RPMI8226 (cell line): ENCODE data around the gene FKBP4.
A peak's percentile ranks its signal among the peaks of the same experiment; 100 is the strongest.

ENCODE experiments used
- DNase-seq: peaks from one replicate; pipeline ENCODE4 v3.0.0-alpha.2; 2015

Gene FKBP4

GRCh38 chr12:2813214-2814185 lies 18.7 kb downstream of the FKBP4 start:
- DNase-seq = peak; percentile 82

DNA sequence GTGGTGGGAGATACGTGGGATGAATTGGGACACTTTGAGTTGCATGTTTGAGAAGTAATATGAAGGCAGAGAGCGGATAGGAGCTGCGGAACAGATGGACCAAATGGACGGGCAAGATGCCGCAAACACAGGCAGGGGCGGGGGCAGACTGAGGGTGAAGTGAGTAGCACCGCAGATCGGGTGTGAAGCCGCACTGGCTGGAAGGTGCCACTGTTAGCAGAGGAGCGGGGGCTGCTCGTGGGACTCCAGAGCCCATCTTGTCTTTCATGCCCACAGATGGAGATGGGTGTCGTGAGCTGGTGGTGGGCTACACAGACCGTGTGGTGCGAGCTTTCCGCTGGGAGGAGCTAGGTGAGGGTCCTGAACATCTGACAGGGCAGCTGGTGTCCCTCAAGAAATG lies 25.0 kb downstream of the FKBP4 start:
- DNase-seq = no peak

GRCh38 chr12:2820432-2820831 lies 25.7 kb downstream of the FKBP4 start:
- no peak for DNase-seq

DNA sequence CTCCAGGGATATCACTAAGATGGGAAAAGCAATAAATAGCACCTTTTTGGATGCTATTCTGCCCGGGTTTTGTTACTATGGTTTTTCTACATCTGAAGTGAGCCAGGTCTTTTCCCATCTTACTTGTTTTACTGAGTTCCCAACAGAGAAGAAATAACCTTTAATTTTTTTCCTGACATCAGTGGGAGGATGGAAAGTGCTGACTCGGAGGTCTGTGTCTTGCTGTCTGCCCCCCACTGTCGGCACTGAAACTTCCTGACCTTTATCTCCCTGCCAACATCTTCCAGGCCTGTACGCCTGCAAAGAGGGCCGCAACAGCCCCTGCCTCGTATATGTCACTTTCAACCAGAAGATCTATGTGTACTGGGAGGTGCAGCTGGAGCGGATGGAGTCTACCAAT lies 28.7 kb downstream of the FKBP4 start:
- DNase-seq = no peak

- no peak for DNase-seq
These were observed 29.8 kb downstream of the FKBP4 start for GRCh38 chr12:2824541-2824940.

DNA sequence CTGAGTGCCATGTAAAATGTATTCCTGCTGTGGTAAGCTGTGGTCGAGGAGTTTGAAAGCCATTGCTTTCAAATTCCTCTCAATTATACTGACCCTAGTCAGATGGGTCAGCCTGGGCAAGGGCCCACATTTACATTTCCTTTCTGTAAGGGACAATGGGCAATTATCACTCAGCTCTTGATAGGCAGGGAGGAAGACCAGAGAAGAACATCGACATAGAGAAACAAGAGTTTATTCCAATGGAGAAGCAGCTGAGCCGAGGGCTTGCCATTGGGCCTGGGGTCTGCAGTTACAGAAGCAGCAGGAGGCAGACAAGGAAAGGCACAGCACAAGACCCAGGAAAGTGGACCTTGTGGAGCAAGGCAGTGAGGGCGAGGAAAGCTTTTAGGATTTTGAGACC lies 30.4 kb downstream of the FKBP4 start:
- no peak for DNase-seq

DNA sequence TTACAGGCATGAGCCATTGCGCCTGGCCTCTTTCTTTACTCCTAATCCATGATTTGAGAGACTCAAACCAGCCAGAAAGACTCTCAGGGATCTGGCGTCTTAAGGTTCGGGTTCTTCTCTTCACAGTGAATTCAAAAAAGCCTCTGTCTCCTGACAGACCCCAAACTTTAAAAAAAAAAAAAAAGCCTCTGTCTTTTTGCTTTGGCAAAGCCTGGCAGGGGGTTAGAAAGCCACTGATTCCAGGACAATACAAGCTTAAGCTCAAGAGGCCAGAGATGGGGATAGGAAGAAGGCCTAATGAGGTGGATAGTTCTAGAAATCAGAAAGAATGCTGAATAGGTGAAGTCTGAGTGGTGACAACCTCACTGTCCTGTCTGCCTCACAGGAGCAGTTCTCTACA lies 31.3 kb downstream of the FKBP4 start:
- DNase-seq = no peak

DNA sequence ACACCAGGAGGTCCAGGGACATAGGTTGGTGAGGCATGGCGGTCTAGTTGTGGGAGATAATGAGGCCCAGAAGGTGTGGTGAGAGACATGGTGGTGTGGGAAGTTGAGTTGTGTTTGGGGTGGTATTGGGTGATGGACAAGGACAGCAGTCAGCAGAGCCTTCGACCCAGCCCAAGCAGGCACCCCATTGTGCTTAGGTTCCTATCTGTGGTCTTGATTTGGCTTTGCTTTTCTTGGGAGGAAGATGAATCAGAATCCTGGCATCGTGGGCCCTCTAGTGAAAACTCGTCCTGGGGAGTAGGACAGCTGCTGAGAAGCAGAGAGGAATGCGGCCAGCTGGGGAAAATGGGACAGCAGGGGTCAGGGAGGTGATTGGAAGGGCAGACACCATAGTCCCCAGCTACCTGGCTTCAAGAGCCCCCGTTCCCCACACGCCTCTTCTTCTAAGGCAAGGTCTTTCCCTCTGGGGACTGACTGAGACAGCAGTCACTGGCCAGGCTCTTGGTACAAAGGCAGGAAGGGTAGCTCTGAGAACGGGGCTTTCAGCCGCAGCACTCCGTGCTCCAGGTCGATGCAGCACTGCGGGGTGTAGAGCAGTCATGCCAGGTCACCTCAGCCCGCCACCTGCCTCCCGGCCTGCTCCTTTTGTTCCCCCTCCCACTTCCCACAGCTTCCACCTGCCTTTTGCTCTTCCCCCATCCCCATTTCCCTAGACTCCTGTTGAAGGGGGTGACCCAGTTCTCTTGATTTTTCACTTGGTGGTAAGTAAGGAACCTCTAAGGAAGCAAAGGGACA lies 32.1 kb downstream of the FKBP4 start:
- DNase-seq = no peak

DNA sequence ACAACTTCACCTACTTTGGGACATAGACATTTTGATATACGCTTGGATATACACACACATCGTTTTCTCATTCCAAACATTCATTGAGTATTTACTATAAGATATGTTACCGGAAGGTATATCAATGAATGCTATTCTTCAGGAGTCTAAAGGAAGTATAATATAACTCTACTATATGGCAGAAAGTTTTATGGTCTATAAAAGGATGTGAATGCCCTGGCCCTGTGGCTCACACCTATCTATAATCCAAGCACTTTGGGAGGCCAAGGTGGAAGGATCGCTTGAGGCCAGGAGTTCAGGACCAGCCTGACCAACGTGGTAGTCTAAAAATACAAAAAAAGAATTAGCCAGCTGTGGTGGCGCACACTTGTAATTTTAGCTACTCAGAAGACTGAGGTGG lies 34.5 kb downstream of the FKBP4 start:
- no peak for DNase-seq

DNA sequence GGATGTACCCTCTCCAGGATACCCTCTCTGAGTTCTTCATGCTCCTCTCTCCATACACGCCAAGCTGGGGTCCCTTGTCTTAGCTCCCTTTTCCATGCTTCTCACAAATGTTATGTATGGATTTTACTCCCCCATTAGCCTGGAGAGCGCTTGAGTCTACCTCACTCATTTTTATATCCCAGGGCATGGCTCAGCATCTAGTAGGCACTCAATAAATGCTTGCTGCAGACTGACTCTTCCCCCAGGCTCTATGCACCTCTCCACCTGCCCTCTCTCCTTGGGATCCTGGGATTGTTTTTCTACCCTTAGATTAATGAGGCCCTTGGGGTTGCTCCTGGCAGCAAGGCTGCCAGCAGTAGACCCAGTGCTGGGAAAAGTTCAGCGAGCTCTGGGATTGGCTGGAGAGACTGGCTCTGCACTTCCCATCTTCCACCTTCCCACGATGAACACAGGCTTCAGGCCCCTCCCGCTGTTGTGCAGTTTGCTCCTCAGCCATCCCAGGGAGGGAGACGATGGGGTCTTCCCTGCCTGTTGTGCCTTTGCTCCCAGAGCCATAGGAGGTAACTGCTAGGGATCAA lies 37.9 kb downstream of the FKBP4 start:
- DNase-seq = no peak

GRCh38 chr12:2833327-2833726 lies 38.6 kb downstream of the FKBP4 start:
- DNase-seq = no peak

- DNase-seq = no peak
These were observed 39.0 kb downstream of the FKBP4 start for GRCh38 chr12:2833810-2834209.

GRCh38 chr12:2834581-2835491 lies 40.1 kb downstream of the FKBP4 start, which contains the start of gene NRIP2:
TSS of gene NRIP2 (minus strand) at chr12:2835035. CDS start at chr12:2834983, 52 bp downstream.
- DNase-seq = no peak

DNA sequence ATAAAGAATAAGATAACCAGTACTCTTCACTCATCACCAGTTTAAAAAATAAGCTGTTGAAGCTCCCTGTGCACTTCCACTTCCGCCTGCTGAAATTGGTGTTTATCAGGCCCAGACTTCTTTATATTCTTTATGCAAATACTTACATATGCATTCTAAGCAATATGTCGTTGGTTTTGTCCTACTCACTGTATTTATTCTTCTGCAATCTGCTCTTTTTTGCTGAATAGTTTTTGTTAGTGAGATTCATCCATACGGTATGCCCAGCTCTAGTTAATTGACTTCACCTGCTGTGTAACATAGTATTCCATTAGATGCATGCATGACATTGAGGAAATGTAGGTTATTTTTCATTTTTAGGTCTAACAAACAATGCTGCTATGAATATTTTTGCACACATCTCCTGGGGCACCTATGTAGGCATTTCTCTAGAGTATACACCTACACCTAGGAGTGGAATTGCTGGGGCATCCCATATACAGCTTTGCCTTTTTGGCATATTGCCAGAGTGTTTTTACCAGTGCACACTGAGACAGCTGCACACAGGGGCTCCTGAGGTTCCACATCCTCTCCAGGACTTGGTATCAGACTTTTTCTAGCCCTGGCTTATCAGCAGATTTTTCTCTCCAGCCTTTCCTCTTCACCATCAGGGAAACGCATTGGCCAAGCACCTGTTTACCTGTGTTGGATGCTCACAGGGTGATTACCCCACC lies 41.1 kb downstream of the FKBP4 start:
- peak; percentile 15 for DNase-seq

GRCh38 chr12:2836574-2836973 lies 41.8 kb downstream of the FKBP4 start:
- no peak for DNase-seq

DNA sequence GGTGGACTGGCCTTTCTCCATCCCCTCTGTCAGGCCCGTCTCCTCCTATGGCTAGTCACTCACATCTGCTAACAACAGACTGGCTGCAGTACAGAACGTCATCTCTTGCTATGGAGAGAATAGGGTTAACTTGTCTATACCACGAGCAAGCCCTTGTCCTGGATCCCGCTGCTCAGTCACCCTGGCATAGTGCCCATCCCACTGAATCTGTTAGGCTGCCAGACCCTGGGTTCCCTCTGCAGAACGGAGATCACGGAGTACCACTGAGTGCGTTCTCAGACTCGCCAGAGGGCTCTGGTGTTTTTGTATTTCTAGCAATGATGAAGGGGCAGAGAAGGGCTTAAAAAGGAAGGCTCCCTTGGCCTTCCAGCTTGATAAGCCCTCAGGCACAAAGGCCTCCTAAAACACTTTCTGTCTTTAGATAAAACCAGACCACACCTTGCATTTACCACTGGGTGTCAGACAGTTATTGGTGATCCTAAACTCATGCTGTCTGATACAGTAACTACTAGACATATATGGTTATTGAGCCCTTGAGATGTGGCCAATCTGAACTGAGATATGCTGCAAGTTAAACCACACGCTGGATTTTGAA lies 46.4 kb downstream of the FKBP4 start:
- DNase-seq = no peak

GRCh38 chr12:2842948-2843347 lies 48.2 kb downstream of the FKBP4 start:
- DNase-seq = no peak

- DNase-seq = no peak
These were observed 50.0 kb downstream of the FKBP4 start for GRCh38 chr12:2844786-2845185.

GRCh38 chr12:2845280-2845679 lies 50.5 kb downstream of the FKBP4 start:
- no peak for DNase-seq

- no peak for DNase-seq
These were observed 57.2 kb downstream of the FKBP4 start for GRCh38 chr12:2851931-2852330.

DNA sequence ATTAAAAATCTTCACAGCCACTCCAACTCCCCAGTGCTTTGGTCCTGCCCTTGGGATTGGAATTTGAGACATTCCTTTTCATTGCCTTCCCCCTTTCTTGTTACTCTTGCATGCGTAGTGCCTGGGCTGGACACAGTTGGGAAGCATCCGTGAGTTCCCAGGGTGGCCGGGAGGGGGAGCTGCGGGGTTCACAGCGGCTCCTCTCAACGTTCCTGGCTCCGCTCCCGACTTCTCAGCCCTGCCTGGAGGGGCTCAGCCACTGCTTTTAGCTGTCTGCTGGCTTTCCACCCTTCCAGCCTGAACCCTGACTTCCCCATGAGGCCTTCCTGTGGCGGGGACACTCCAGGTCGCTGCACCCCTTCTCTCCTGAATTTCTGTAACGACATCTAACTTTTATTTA lies 58.9 kb downstream of the FKBP4 start:
- DNase-seq = peak; percentile 33
